Measurements from ENCODE around the gene FAM209B. TPM values are rescaled to one million over a fixed set of nuclear protein-coding genes. Genes with fewer than 3 reads are reported as not detected.

FAM209B gene
- total and polyA plus RNA-seq, 2 donors (not counting 1 experiment from before 2014, with no cell fraction given) = 1.9 to 2.0 TPM

DNA sequence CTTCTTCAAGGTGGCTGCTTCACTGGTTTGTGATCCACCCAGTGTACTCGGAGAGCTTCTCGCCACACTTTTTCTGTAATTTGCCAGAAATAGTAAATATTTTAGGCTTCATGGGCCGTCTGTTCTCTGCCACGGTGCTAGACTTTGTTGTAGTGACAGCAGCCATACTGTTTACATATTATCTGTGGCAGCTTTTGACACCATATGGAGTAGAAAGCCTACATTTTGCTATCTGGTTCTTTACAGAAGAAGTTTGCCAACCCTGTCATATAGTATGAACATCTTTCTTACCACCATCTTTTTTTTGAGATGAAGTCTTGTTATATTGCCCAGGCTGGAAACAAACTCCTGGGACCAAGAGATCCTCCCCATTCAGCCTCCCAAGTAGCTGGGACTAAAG is 32.5 kb downstream of the FAM209B start:
- no peak overlapping the region for H2AFZ ChIP-seq (ENCODE audit: insufficient read depth, low read depth, low read length, poor library complexity, severe bottlenecking)
- H3K27ac ChIP-seq (ENCODE audit: low read length in 2 of 2) = no peak overlapping the region
- Mint-ChIP-seq H3K4me3 (no peak overlapping the region), H3K9me3 (ENCODE audit: insufficient read depth) (no peaks in the 10 kb centered on the region), H3K27ac (no peak overlapping the region), H3K4me1 (no peaks in the 10 kb centered on the region), H3K27me3 (peaks cover 5% of the 10 kb centered on the region)
- H3K36me3 ChIP-seq (replicated peaks in 1 of 2; ENCODE audit: control extremely low read depth in 1 of 2, control insufficient read depth in 1 of 2, extremely low read depth in 1 of 2, insufficient read depth in 2 of 2, low read length in 1 of 2) = no peaks in the 10 kb centered on the region
- TF ChIP-seq, protein P1, sequence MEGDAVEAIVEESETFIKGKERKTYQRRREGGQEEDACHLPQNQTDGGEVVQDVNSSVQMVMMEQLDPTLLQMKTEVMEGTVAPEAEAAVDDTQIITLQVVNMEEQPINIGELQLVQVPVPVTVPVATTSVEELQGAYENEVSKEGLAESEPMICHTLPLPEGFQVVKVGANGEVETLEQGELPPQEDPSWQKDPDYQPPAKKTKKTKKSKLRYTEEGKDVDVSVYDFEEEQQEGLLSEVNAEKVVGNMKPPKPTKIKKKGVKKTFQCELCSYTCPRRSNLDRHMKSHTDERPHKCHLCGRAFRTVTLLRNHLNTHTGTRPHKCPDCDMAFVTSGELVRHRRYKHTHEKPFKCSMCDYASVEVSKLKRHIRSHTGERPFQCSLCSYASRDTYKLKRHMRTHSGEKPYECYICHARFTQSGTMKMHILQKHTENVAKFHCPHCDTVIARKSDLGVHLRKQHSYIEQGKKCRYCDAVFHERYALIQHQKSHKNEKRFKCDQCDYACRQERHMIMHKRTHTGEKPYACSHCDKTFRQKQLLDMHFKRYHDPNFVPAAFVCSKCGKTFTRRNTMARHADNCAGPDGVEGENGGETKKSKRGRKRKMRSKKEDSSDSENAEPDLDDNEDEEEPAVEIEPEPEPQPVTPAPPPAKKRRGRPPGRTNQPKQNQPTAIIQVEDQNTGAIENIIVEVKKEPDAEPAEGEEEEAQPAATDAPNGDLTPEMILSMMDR (IDR thresholded peaks at IDR 0.05) = no peak
- TF ChIP-seq EZH2 (IDR thresholded peaks at IDR 0.05; ENCODE audit: borderline replicate concordance, insufficient read depth, low read depth, low read length, poor library complexity, severe bottlenecking) = no peak
- no peaks in the 10 kb centered on the region for H3K27me3 ChIP-seq (replicated peaks in 1 of 4; ENCODE audit: control extremely low read depth in 1 of 4, control insufficient read depth in 3 of 4, insufficient read depth in 4 of 4, low read length in 3 of 4)
- DNase-seq (no peak), ATAC-seq (ENCODE audit: low read depth) (no peak)
- POLR2A ChIA-PET = no interaction called here
- CTCF ChIA-PET = interaction anchor here (1.2 kb wide), 1 partner anchor 15 kb away, joined by 5 read pairs; no protein-coding TSS in a partner anchor
- no peak overlapping the region for H3K9ac ChIP-seq (ENCODE audit: low read length)
- intact Hi-C loops (cut with micrococcal nuclease) = no loop called here
- H3K4me3 ChIP-seq (ENCODE audit: control extremely low read depth in 1 of 5, extremely low read depth in 1 of 5, insufficient read depth in 1 of 5, low read depth in 2 of 5, low read length in 4 of 5) = no peak overlapping the region
- H3K9me3 ChIP-seq (ENCODE audit: control extremely low read depth in 1 of 3, control insufficient read depth in 2 of 3, insufficient read depth in 1 of 3, low read length in 2 of 3) = no peaks in the 10 kb centered on the region
- no peak overlapping the region for H3K4me2 ChIP-seq (replicated peaks; ENCODE audit: low read depth, low read length, poor library complexity, severe bottlenecking)
- H3K4me1 ChIP-seq (ENCODE audit: control insufficient read depth in 2 of 2, insufficient read depth in 2 of 2, low read length in 2 of 2) = no peaks in the 10 kb centered on the region
- H3K79me2 ChIP-seq (ENCODE audit: control insufficient read depth, insufficient read depth, low read length) = no peaks in the 10 kb centered on the region
- WGBS (ENCODE audit: insufficient coverage) = no CpG with 5 or more reads among the region's 4 CpGs
- no peaks in the 10 kb centered on the region for H4K20me1 ChIP-seq (ENCODE audit: control insufficient read depth, insufficient read depth, low read length, poor library complexity, severe bottlenecking)

DNA sequence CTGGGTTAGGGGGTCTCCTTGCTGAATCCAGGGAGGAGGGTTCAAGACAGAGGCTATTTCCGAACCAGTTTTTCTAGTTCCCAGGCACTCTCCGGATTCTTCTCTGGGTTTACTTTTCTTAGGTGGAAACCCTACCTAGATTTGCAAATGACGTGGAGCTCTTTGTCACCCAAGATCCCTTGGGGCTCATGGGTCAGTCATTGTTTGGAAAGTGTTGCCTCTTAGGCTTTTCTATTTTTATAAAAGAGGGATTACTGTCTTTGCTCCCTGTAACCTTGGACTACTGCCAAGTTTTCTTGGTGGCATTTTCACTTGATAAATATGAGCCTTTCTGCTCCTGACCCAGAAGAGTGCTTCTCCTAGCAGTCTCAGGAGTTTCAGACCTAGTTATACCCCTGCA is 33.6 kb downstream of the FAM209B start:
- WGBS (ENCODE audit: insufficient coverage) = 73% methylated on average over 3 of the region's 3 CpGs
- no peak for ATAC-seq (ENCODE audit: low read depth)
- Histone ChIP-seq H3K9ac (ENCODE audit: low read length) (no peak overlapping the region), H2AFZ (ENCODE audit: insufficient read depth, low read depth, low read length, poor library complexity, severe bottlenecking) (no peak overlapping the region), H4K20me1 (ENCODE audit: control insufficient read depth, insufficient read depth, low read length, poor library complexity, severe bottlenecking) (no peaks in the 10 kb centered on the region), H3K79me2 (ENCODE audit: control insufficient read depth, insufficient read depth, low read length) (no peaks in the 10 kb centered on the region), H3K27ac (ENCODE audit: low read length in 2 of 2) (no peak overlapping the region), H3K4me2 (replicated peaks; ENCODE audit: low read depth, low read length, poor library complexity, severe bottlenecking) (no peak overlapping the region), H3K4me3 (ENCODE audit: control extremely low read depth in 1 of 5, extremely low read depth in 1 of 5, insufficient read depth in 1 of 5, low read depth in 2 of 5, low read length in 4 of 5) (no peak overlapping the region), H3K9me3 (ENCODE audit: control extremely low read depth in 1 of 3, control insufficient read depth in 2 of 3, insufficient read depth in 1 of 3, low read length in 2 of 3) (no peaks in the 10 kb centered on the region), H3K27me3 (replicated peaks in 1 of 4; ENCODE audit: control extremely low read depth in 1 of 4, control insufficient read depth in 3 of 4, insufficient read depth in 4 of 4, low read length in 3 of 4) (peaks cover 0 to 3% (median 0%) of the 10 kb centered on the region in 4 experiments), H3K4me1 (ENCODE audit: control insufficient read depth in 2 of 2, insufficient read depth in 2 of 2, low read length in 2 of 2) (no peaks in the 10 kb centered on the region), H3K36me3 (replicated peaks in 1 of 2; ENCODE audit: control extremely low read depth in 1 of 2, control insufficient read depth in 1 of 2, extremely low read depth in 1 of 2, insufficient read depth in 2 of 2, low read length in 1 of 2) (no peaks in the 10 kb centered on the region)
- H3K27me3 Mint-ChIP-seq = peaks cover 11% of the 10 kb centered on the region
- H3K27ac Mint-ChIP-seq = no peak overlapping the region
- no peak for TF ChIP-seq EZH2 (IDR thresholded peaks at IDR 0.05; ENCODE audit: borderline replicate concordance, insufficient read depth, low read depth, low read length, poor library complexity, severe bottlenecking)
- TF ChIP-seq, protein P1 (IDR thresholded peaks at IDR 0.05) = no peak
- no peak overlapping the region for H3K4me3 Mint-ChIP-seq
- CTCF ChIA-PET = interaction anchor here (1.2 kb wide), 1 partner anchor 16 kb away, joined by 5 read pairs; no protein-coding TSS in a partner anchor
- H3K4me1 Mint-ChIP-seq = no peaks in the 10 kb centered on the region
- POLR2A ChIA-PET = no interaction called here
- intact Hi-C loops (cut with micrococcal nuclease) = no loop called here
- no peak for DNase-seq
- H3K9me3 Mint-ChIP-seq (ENCODE audit: insufficient read depth) = no peaks in the 10 kb centered on the region

Data from B cell (primary cell).